Measurements from ENCODE around the gene TLK1.

TLK1 gene

DNA sequence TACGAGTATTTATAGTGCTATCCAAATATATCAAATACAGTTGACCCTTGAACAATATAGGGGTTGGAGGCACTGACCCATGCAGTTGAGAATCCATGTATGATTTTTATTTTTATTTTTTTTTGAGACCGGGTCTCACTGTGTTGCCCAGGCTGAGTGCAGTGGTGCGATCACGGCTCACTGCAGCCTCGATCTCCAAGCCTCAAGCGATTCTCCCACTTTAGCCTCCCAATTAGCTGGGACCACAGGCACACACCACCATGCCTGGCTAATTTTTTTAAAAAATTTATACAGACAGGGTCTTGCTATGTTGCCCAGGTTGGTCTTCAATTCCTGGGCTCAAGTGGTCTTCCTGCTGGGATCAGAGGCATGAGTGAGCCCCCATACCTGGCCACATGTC, 161.0 kb downstream of the TLK1 start:
- DNase-seq (ENCODE audit: low read depth) = no peak

DNA sequence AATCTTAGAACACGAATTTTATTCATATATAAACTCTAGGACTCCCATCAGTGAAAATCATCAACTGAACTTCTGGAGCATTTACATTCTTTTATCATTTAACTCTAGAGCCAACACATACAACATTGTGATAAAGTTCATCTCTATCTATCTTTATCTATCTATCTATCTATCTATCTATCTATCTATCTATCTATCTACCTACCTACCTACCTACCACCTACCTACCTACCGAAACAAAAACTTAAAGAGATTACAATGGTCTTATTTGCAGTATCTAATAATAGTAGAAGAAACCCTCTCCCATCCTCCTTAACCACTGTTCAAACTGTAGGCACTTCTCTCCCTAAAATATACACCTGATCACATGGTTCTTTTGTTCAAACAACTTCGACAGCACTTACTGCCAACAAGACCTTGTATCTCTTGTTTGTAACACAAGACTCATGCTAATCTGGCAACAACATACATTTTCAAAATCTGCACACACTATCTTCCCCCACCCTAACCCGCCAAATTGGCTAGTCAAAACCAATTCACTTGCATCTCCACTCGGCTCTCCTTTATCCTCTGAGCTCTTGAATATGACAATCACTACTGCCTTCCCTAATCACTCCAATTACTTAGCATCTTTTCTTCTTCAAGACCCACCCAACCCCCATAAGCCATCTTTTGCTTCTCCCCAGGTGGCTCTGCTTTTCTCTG, 162.6 kb downstream of the TLK1 start:
- DNase-seq (ENCODE audit: low read depth) = no peak

DNA sequence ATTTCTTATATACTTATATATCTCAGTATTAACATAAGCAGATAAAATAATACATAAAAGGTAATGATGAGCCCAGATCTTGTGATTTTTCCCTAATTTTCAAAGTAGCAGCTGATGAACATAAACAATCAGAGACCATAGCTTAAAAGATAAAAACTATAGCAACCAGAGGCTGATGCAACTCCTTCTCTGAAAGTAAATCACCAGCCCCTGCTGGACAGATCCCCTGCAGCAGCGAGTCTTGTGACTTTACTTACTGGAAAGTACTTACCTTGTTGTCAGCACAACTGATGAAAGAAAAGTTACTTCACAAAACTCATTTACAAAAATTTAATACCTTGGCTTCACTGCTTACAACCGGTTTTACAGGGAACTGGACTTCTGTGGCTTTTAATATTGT, 164.4 kb downstream of the TLK1 start:
- DNase-seq (ENCODE audit: low read depth) = no peak

DNA sequence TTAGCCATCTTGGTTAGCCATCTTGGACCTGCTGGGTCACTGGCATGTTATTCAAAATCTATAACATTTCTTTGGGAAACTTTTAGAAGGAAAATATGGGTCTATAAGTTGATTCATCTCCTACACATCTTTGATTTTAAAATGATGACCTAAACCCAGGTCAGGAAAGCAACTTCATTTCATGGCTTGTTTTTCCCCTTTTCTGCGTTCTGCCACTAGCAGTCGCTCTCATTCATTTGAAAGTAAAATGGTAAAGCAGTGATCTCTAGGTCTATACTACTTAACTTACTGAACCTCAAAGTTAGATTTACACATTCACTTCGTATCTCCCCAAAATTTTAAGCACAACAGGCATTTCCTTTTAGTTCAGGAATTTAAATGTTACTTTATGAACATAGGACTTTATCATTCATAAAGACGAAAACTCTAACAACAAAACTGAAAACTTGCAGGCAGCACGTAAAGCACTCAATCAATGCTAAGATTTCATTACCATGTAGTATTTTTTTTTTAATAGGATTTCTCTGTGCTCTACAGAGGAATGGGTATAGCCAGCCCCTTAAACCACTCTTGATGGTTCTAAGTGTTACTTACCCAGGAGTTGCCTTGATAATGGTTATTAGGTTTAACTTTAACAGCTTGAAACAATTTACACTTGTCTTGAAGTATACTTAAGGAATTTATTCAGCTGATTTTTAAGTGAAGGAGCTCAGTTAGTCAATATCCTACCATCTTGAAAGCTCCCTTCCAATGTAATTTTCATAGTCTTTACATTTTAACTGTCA, 169.1 kb downstream of the TLK1 start:
- no peak for DNase-seq (ENCODE audit: low read depth)

DNA sequence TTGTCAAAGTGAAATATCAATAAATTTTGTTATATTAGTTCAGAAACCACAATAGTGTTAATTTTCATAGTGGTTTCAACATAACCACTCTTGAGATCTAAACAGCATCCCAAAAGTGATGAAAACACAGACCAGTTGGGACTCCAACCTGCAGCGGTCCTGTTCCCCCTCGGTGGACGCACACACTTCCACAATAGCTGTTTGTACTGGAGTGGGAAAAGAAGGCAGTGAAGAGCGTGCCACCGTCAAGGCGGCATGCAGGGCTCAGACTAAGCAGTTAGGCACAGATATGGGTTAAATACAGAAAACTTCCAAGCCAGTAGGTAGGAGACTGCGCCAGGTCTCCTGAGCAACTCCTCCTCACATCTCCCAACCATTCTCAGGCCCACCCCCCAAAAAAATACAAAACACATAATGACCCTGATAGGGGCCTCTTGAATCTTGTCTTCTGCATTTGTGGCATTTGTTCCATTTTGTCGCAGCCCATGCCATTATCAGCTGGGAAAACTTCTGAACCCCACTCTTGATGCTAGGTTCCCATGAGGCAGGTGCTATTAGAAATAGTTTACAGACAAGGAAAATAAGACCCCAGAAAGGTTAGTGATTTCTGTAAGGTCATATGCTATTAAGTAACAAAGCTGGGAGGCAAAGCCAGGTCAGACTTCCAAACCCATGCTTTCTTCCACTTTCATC, 174.0 kb downstream of the TLK1 start:
- no peak for DNase-seq (ENCODE audit: low read depth)

DNA sequence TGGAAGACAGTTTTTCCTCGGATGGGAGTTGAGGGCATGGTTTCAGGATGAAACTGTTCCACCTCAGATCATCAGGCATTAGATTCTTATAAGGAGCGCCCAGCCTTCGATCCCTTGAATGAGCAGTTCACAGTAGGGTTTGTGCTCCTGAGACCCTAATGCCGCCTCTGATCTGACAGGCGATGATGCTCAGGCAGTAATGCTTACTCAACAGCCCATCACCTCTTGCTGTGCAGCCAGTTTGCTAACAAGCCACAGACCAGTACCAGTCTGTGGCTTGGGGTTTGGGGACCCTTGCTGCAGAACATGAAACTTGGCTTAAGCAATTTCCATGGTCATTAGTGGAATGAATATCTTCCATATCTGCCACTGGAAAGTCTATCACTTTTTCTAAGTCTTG, 175.3 kb downstream of the TLK1 start:
- no peak for DNase-seq (ENCODE audit: low read depth)

DNA sequence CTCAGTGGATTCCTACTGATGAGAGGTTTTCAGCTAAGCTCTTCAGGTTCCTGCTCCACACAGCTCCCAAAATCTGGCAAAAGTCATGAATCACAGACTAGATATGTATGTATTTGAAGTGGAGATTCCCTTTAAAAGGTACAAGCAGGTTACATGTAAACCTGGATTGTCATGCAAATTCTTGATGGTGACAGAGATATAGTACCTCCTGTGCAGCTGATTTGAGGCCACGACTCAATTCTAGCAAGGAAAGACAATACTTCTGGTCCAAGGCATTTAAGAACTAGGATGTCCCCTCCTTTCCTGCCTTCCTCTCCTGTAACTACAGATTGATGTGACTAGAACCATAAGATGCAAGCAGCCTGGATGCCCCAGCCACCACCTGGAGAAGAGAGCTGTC, 176.6 kb downstream of the TLK1 start:
- DNase-seq (ENCODE audit: low read depth) = no peak

DNA sequence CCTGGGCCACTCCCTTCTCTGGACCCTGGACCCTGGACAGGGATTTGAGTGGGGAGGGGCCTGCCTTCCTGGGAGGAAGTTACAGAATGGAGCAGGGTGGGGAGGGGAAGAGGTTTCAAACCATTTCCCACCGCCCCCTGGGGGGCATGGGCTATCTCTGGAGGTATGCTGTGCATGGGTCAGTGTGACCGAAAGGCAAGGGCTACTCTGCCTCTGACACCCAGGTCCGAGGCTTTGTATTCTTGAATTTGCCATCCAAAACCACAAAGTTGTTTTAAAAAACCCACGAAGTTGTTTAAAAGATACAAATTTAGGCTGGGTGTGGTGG, 184.8 kb downstream of the TLK1 start:
- no peak for DNase-seq (ENCODE audit: low read depth)

DNA sequence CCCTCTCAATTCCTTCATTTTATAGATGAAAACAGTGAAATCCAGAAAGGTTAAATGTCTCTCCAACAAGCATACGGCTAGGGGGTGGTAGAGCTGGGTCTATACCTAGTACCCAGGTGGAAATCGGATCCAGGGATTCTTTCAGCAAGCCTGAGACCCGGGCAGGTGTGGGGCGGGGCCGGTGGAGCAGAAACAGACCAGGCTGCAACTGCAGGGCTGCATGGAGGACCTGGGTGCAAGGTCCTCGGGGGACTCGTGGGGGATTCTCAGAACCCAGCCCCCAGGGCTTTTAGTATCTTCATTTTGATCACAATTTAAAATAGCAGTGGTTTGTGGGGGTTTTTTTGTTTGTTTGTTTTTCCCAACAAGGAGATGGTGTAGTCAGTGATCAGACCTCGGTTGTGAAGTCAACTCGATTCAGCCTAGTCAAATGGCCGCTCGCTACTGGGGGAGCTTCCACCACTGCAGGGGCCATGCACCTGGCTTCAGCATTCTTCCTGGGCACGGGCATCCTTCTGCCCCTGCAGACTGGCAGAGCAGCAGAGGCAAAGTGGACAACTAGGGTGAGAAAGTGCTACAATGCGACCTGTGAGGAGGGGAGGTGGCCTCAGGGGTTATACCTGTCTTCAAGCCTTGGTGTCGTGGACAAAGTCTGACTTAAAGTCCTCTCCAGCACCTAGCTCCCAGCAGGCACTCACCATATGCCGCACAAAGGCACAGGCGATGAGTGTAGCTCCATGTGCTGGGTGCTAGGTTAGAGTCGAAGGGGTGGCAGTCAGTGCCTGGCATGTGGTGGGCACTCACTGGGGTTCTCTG, 185.4 kb downstream of the TLK1 start:
- DNase-seq (ENCODE audit: low read depth) = no peak

DNA sequence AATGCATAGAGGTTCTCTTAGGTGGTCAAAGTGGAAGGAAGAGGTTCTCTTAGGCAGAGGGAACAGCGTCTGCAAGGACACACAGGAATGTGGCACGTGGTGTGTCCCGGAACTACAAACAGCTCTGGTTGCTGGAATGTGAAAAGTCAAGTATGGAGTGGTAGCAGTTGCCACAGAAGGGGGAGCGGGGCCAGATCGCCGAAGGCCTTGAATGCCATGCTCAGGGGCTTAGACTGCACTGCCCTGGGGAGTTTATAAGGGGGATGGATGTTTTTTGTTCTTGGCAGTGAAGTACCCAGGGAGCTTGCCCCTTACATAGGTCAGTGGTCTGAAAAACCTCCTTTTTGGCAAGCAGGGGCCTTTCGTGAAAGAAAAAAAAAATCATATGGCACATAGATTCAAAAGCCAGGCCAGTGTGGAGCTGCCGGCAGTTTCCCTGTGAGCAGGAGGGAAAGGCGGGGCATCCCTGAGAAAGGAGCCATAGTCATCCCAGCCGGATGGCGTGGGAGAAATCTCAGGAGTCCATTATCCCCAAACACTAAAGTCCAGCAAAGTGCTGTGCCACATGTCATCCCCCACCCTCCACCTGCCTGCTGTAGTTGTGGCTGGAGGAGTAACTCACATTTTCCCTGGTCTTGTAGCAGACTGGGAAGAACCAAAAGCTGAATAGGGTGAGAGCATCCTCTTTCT, 186.2 kb downstream of the TLK1 start:
- no peak for DNase-seq (ENCODE audit: low read depth)

DNA sequence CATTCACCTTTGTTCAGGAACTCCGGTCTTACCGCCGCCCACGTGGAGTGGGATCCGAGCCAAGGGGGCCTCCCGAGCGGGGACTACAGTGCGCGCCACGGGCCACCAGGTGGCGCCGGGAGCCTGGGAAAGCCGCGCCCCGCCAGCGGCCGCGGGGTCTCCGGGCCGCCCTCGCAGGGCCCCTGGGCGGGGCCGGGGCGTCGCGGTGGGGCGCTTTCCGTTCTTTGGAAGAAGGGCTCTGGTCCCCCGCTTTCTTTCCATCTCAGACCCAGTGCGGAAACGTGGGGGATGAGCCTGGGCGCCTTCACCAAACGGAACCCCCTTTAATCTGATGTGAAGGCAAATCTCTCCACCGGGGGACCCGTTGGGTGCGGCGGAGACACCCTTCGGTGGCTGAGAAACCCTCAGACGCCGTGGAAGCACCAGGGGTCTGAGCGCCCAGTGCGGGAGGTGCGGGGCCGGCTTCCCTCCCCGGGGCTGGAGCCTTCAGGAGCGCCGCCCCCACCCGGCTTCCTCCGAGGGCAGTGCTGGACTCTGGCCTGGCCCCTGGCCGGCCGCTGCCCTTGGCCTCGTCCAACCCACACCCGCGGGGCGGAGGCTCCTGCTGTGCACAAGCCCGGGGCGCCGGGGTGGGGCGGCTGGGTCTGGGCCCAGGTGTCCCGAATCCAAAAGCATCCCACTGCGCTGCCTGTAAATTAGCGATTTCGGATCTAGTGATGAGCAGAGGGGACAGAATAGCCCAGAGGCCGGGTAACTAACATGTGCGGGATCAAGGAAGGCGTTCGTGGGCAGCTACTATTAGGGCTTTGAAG, 187.0 kb downstream of the TLK1 start:
- peak; percentile 49 for DNase-seq (ENCODE audit: low read depth)

DNA sequence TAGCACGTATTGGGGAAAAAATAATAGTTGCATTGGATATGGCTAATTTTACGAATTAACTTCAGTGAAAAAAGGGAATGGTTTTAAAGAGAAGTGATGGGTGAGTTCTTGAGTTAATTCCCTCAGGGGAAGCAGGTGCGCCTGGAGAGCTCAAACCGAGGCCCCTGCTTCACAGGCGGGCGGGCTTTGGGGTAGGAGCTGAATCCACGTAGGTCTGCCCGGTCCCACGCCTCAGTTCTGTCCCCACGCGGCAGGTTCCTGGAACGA, 187.5 kb downstream of the TLK1 start:
- no peak for DNase-seq (ENCODE audit: low read depth)

DNA sequence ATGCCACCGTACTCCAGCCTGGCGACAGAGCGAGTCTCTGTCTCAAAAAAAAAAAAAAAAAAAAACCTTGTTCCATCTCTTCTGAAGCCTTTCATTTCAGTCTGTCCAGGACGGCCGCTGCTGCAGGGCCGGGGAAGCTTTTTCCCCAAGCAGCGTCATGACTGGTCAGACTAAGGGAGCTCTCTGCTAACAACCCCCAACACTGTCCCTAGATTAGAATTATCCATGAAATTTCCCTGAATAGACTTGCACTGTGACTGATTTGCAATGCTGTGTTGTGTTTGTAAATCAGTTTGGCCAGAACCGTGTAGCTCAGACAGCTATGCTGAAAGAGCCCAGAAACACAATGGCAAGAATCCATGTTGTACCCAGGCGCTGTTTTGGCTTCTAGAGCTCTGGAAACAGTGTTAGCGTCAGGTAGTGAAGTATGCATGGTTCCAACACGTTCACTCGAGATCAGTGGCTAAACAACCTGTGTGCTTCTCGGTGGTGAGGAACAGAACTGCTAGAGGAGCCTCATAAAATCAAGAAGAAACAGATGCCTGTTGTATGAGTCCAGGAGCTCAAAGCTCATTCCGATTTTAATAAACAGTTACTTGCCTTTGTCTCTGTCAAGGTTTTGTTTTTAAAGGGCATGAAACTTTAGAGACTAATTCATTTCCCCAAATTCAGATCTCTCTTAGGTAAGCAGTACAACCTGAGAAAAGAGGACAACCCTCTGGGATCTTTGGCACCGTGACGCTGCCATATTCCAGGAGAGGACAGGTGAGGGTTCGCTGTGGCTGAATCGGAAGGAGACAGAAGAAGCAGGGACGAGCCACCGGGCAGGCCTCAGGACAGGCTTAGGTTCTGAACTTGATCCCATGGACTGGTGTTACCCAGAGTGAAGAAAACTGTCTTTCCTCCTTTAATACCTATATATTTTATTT, 188.1 kb downstream of the TLK1 start:
- no peak for DNase-seq (ENCODE audit: low read depth)

DNA sequence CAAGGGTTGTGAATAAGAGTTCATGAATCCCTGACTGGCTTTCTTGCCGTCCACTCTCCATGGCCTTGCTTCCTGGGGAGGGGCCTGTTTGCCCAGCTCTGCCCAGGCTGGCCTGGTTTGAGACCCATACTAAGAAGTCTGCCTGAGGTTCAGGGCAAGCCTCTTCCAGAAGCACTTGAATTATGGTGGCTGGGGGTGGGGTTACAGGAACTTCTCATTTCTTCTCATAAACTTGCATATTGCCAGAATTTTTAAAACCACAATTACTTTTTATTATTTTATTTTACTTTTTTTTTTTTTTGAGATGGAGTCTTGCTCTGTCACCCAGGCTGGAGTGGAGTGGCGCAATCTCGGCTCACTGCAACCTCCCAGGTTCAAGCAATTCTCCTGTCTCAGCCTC, 189.6 kb downstream of the TLK1 start:
- no peak for DNase-seq (ENCODE audit: low read depth)

DNA sequence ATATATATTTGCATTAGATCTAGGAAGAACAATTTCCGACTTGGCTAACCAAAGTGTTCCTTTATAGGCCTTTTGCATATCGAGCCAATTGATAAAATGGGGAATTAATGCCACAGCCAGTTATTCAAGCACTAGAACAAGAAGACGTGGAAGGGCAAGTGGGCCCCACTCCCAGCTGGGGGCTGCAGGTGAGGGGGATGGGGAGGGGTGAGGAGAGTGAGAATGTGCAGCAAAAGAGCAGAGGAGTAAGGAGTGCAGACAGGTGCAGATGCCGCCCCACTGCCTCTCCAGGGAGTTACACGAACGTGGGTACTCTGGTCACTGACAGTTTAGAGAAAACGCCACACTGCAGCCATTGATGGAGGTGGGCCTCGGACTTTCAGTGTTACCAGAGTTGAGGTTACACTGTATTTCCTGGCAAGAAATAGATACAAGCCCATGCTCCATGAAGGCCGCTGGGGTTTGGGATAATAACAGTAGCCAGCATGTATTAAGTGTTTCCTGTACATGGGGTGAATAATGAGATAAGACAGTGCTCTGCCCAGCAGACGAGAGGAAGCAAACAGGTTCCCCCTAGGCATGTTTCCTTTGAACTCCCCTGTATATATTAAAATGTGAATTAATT, 190.7 kb downstream of the TLK1 start:
- DNase-seq (ENCODE audit: low read depth) = no peak

DNA sequence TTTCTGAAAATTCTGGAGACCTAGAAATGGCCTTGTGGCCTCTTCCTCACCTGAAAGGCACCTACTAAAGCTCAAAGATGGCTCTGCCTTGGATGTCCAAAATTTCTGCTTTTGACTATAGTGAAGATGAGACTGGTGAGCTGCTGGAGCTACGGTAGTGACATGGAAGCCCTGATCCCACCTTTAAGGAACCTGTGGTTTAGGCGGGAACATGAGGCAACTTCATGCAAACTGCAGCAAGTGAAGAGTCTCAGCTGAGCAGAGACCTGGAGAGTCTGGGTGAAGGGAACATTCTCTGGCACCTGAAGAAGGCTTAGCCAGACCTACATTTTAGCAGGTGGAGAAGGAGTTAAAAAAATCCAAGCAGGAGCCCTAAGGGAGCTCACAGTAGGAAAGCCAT, 191.7 kb downstream of the TLK1 start:
- DNase-seq (ENCODE audit: low read depth) = no peak

DNA sequence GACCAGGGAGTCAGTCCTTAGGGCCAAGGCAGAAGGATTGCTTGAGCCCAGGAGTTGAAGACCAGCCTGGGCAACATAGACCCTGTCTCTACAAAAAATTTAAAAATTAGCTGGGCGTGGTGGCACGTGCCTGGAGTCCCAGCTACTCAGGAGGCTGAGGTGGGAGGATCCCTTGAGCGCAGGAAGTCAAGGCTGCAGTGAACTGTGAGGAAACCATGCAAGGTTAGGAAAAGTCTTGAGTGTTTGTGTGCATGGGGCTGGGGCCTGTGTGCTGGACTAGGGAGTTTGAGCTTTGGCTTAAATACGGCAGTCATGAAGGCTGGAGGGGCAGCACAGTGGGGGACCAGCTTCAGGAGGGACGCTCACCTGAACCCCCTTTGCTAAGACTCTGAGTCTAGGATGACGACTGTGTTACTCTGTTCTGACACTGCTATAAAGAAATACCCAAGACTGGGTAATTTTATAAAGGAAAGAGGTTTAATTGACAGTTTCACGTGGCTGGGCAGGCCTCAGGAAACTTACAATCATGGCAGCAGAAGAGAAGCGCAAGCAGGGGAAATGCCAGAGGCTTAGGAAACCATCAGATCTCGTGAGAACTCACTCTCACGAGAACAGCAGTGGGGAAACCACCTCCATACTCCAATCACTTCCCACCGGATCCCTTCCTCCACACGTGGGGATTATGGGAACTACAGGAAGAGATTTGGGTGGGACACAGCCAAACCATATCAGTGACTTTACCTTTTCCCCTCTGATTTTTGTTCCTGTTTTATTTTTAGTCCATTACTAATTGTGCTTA, 192.3 kb downstream of the TLK1 start:
- no peak for DNase-seq (ENCODE audit: low read depth)

DNA sequence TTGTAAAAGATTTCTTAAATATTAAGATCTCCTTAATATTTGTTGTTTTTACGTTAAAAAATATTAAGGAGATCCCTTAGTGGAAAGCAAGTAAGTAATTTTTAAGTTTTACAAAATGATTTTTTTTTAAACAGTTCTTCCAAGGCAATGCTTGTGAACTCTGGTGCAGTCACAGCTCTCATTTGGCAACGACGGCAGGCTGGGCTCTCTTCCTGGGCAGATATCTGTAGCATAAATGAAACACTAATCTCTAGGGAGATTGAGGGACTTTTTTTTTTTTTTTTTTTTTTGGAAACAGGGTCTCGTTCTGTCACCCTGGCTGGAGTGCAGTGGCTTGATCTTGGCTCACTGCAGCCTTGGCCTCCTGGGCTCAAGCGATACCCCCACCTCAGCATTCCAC, 193.1 kb downstream of the TLK1 start:
- DNase-seq (ENCODE audit: low read depth) = no peak

Data from stromal cell of bone marrow (primary cell).